Right lobe of liver (tissue), 6 donors: ENCODE data around the gene FLAD1. TPM values are rescaled to one million over a fixed set of nuclear protein-coding genes. Genes with fewer than 3 reads are reported as not detected.

Experiments used
- ATAC-seq, 4 donors: fragments of 200-7000 bp; cut with Tn5 transposase; one replicate each; pipeline ENCODE4 v1.9.1; 2020; ENCODE audit warnings: mild to moderate bottlenecking in 4 of 4, moderate library complexity in 4 of 4
- DNase-seq, 3 donors: peaks; one replicate each; pipeline ENCODE4 v3.0.0-alpha.2; 2020
- H3K27ac ChIP-seq, 3 donors: fragments of 200-600 bp; one replicate each; pipeline ENCODE4 v1.8.0; 2022
- H3K27me3 ChIP-seq, 2 donors: fragments of 200-600 bp; one replicate each; pipeline ENCODE4 v1.8.0; 2022
- H3K36me3 ChIP-seq, 4 donors: fragments of 200-600 bp; sonication (generic) in 1 of 4; one replicate each; pipeline versions ENCODE4 v1.5.1 to v1.8.0; 2017 to 2022; ENCODE audit warnings: control low read depth in 1 of 4
- H3K4me1 ChIP-seq, 4 donors: fragments of 200-600 bp; sonication (generic) in 1 of 4; one replicate each; pipeline versions ENCODE4 v1.5.1 to v1.8.0; 2017 to 2022; ENCODE audit warnings: control low read depth in 1 of 4
- H3K4me3 ChIP-seq, 3 donors: fragments of 200-600 bp; one replicate each; pipeline ENCODE4 v1.8.0; 2022
- H3K9me3 ChIP-seq, 4 donors: fragments of 200-600 bp; sonication (generic) in 1 of 4; one replicate each; pipeline versions ENCODE4 v1.5.1 to v1.8.0; 2017 to 2022; ENCODE audit warnings: control low read depth in 1 of 4
- CTCF ChIP-seq, 4 donors: fragments of 200-600 bp in 3 of 4; fragments of 450-650 bp in 1 of 4; IDR thresholded peaks; one replicate each; pipeline versions ENCODE4 v1.5.1 to v1.8.0; 2016 to 2022; ENCODE audit warnings: antibody characterized with exemption in 4 of 4, mild to moderate bottlenecking in 2 of 4
- POLR2A ChIP-seq: fragments of 450-650 bp; IDR thresholded peaks from one replicate; pipeline ENCODE4 v1.6.1; 2017; ENCODE audit warnings: antibody characterized with exemption, mild to moderate bottlenecking
- WGBS: methylation state at CpG from one replicate; pipeline ENCODE4 v1.1.6; 2018; ENCODE audit warnings: low coverage, low lambda C conversion rate; ENCODE audit not compliant: insufficient coverage; ENCODE audit errors: missing lambda C conversion rate; 5-methylcytosine and 5-hydroxymethylcytosine counted together
- intact Hi-C, 2 donors: fragments of 100-400 bp; cut with DNase I; formaldehyde crosslinking; loops; one replicate each; pipeline versions ENCODE4 v1.11.2 to v1.14.1; 2022
- long read RNA-seq: library from polyadenylated mRNA; unstranded; transcript quantifications from one replicate; pipeline ENCODE4 v2.0.0, GENCODE V29; 2019
- total RNA-seq, 6 experiments: library from RNA; depleted of rRNA in 2 of 6; stranded (reverse); fragments of >200 nt in 2 of 6; fragmentation: NEBNext Ultra II Directional in 3 of 6; extraction: Animal tissue kit (Norgen Biotek cat#: 25700) in 3 of 6; gene quantifications; one replicate each; pipeline versions ENCODE4 v1.1.0 to v1.2.4, GENCODE V29; 2016 to 2023
- donor health status: DM: no; HTN: yes; CAD: no.
- donor health status: DM: no; HTN: no; CAD: no.
- donor health status: DM: no; HTN: no; CAD: no.
- donor health status: DM: no; HTN: yes; CAD: no.
- donor health status: DM: no; HTN: yes; CAD: no.

Gene FLAD1
- 10 to 100 TPM; 18.3 to 33.1 (median 24.6) TPM for total RNA-seq
- long read RNA-seq, partial matches to known transcripts, result 1 of 4 reads
- long read RNA-seq, other reads (novel, unspliced or antisense), result 0 of 4 reads

GRCh38 chr1:154982897-154983648 is at the start of gene FLAD1:
Gene FLAD1, plus strand, starts transcription at chr1:154983344. Its CDS starts 351 bp downstream, at chr1:154983695.
- peak within 1 kb of the TSS; percentile 1 to 58 (median 35) for H3K27ac ChIP-seq
- intact Hi-C loops, result loop anchor here in 1 of 2 donors (10.0 kb wide), 1 partner anchor 72 kb away; the partner anchor contains the start of gene ADAM15
- peak within 1 kb of the TSS; percentile 55 to 83 (median 75) for H3K4me3 ChIP-seq
- ATAC-seq, result peak; percentile 98 to 99 (median 98)
- no peaks in the 10 kb centered on the region for H3K27me3 ChIP-seq
- peak; percentile 94 to 99 (median 96) for DNase-seq
- WGBS, result 0% methylated on average over 26 of the region's 26 CpGs
- TF ChIP-seq POLR2A (peak; percentile 32), CTCF (IDR thresholded peaks at IDR 0.05) (no peak)
- peaks cover 0 to 26% (median 4%) of the 10 kb centered on the region in 4 donors for H3K4me1 ChIP-seq
- peaks cover 0 to 11% (median 2%) of the 10 kb centered on the region in 4 donors for H3K36me3 ChIP-seq
- H3K9me3 ChIP-seq, result no peaks in the 10 kb centered on the region

GRCh38 chr1:154934358-154934948 is 48.7 kb upstream of the FLAD1 start:
- DNase-seq (no peak), ATAC-seq (no peak)
- Histone ChIP-seq H3K9me3 (no peaks in the 10 kb centered on the region), H3K27ac (peak overlapping the region in 1 of 3 donors; percentile 12), H3K4me1 (peaks cover 0 to 33% (median 14%) of the 10 kb centered on the region in 4 donors), H3K27me3 (no peaks in the 10 kb centered on the region), H3K36me3 (no peaks in the 10 kb centered on the region), H3K4me3 (no peak overlapping the region)
- intact Hi-C loops, result no loop called here
- WGBS, result 100% methylated on average over 3 of the region's 5 CpGs
- TF ChIP-seq POLR2A, result no peak

- Histone ChIP-seq H3K27ac (peak overlapping the region; percentile 99 to 100 (median 99)), H3K9me3 (no peaks in the 10 kb centered on the region), H3K4me3 (peak overlapping the region; percentile 60 to 76 (median 68)), H3K4me1 (peaks cover 0 to 33% (median 13%) of the 10 kb centered on the region in 4 donors), H3K27me3 (no peaks in the 10 kb centered on the region), H3K36me3 (no peaks in the 10 kb centered on the region)
- TF ChIP-seq POLR2A (no peak), CTCF (IDR thresholded peaks at IDR 0.05) (no peak)
- intact Hi-C loops, result no loop called here
- 33% methylated on average over 26 of the region's 27 CpGs for WGBS
- ATAC-seq (no peak), DNase-seq (no peak)
Measured at GRCh38 chr1:154935749-154936554, 47.2 kb upstream of the FLAD1 start.

- intact Hi-C loops, result no loop called here
- H3K9me3 ChIP-seq, result no peaks in the 10 kb centered on the region
- TF ChIP-seq POLR2A, result peak; percentile 92
- TF ChIP-seq CTCF (IDR thresholded peaks at IDR 0.05), result peak in 3 of 4 donors; percentile 37 to 54 (median 47)
- peak; percentile 86 to 89 (median 86) for ATAC-seq
- H3K4me1 ChIP-seq, result peaks cover 0 to 28% (median 8%) of the 10 kb centered on the region in 4 donors
- peak; percentile 95 to 98 (median 98) for DNase-seq
- 0% methylated on average over 21 of the region's 45 CpGs for WGBS
- no peaks in the 10 kb centered on the region for H3K27me3 ChIP-seq
- peak within 1 kb of the TSS; percentile 60 to 76 (median 68) for H3K4me3 ChIP-seq
- no peaks in the 10 kb centered on the region for H3K36me3 ChIP-seq
- H3K27ac ChIP-seq, result peak within 1 kb of the TSS; percentile 99 to 100 (median 99)
Measured at GRCh38 chr1:154936555-154937084, 46.5 kb upstream of the FLAD1 start, which contains the start of gene PMVK. Gene PMVK, minus strand, starts transcription at chr1:154936719. Its CDS starts 34 bp downstream, at chr1:154936685.
